HG03565 (cell line): ENCODE results near the gene RAB35.

Experiments used
- ATAC-seq: cut with Tn5 transposase; IDR thresholded peaks from one replicate; pipeline ENCODE4 v1.9.1; 2021; ENCODE audit warnings: mild to moderate bottlenecking, moderate library complexity; ENCODE audit not compliant: unreplicated experiment

Gene RAB35

GRCh38 chr12:120134307-120134980, 17.9 kb upstream of the RAB35 start:
- ATAC-seq = no peak

- peak; percentile 84 for ATAC-seq
Measured at GRCh38 chr12:120132863-120133385, 16.4 kb upstream of the RAB35 start.

GRCh38 chr12:120132054-120132836, 15.7 kb upstream of the RAB35 start:
- no peak for ATAC-seq

DNA sequence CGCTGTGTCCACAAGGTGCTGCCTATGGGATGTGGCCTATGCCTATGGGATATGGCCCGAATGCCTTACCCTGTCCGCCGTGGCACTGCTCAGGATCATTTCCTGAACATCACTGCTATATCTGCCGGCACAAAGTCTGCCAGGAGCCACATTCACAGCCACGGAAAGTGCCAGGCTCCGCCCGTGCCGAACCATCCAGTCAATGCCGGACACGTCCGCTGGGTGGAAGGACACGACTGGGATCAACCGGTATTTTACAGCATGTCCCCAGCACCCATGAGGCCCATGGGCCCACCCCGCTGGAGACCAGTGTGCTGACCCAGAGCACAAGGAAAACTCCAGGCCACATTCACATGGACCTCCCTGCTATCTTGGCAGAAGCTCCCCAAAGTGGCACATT, 14.6 kb upstream of the RAB35 start:
- ATAC-seq = no peak

- no peak for ATAC-seq
Measured at GRCh38 chr12:120130011-120130410, 13.5 kb upstream of the RAB35 start.

- ATAC-seq = no peak
Measured at GRCh38 chr12:120126635-120127005, 10.1 kb upstream of the RAB35 start.

GRCh38 chr12:120125792-120126634, 9.5 kb upstream of the RAB35 start:
- ATAC-seq = no peak

- ATAC-seq = no peak
Measured at GRCh38 chr12:120125029-120125428, 8.5 kb upstream of the RAB35 start.

DNA sequence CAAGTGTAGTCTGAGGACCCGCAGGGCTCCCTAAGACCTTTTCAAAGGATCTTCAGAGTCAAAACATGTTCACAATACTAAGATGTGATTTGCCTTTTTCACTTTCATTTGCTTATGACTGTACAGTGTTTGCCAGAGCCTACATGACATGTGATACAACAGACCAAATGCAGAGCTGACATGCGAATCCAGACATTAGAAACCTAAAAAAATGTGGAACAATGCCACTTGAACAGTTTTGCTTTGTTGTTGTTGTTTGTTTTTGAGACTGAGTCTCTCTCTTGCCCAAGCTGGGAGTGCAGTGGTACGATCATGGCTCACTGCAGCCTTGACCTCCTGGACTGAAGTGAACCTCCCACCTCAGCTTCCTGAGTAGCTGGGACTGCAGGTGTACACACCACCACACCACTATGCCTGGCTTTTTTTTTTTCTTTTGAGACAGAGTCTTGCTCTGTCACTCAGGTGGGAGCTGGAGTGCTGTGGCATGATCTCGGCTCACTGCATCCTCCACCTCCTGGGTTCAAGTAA, 5.3 kb upstream of the RAB35 start:
- no peak for ATAC-seq

DNA sequence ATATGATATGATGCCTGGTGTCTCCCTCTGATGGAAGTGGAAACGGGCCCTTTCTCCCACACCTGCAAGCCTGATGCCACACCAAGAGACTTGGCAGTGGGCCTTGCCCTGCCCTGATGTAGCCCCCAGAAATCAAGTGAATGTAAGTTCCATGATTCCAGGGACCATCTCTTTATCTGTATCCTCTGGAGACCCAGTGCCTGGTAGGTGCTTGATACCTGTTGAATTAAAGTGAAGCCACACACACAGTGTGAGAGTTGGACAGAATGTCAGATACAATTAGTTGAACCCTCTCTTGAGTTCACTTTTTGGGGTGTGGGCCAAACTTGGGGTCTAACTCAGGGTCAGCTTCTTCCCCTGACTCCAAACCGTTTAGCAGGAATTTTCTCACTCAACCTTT, 4.8 kb upstream of the RAB35 start:
- no peak for ATAC-seq

- ATAC-seq = peak; percentile 21
Measured at GRCh38 chr12:120119271-120119973, 2.9 kb upstream of the RAB35 start.

GRCh38 chr12:120118321-120119061, 1.9 kb upstream of the RAB35 start:
- ATAC-seq = no peak

GRCh38 chr12:120117961-120118320, 1.4 kb upstream of the RAB35 start:
- ATAC-seq = no peak

DNA sequence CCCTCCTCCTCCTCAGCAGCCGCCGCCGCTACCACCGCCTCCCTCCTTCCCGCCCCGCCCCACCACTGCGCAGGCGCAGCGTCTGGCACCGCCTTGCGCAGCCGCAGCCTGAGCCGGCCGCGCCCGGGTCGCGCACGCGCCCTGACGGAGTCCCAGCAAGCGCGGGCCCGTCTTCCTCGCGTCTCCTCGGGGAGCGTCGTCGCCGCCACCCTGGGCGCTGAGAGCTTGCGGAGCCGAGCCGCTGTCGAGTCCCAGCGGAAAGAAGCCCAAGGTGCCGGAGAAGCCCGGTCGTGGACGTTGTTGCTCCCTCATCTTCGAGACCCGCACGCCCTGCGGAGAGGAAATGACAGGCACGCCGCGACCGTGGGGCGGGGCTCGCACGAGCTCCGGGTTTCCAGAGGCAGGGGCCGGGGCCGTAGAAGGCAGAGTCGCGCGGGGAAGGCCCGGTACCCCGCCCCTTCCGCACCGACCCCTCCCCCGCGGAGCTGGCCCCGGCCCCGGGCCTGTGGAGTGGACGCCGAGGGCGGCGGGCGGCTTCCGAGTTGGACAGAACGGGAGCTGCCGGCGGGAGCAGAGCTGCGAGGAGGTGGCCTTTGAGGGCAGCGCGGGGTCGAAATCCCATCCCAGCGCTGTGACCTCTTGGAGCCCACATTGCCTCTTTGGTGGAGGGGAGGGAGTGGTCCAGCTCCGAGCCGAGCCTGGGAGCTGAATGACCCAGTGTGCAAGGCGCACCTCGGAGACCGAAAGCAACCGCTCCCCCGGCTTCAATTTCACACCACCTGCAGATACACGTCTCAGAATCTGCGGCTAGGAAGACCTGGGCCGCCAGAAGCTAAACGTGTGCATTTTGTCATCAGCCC, 469 bp upstream of the RAB35 start:
- peak; percentile 27 for ATAC-seq

DNA sequence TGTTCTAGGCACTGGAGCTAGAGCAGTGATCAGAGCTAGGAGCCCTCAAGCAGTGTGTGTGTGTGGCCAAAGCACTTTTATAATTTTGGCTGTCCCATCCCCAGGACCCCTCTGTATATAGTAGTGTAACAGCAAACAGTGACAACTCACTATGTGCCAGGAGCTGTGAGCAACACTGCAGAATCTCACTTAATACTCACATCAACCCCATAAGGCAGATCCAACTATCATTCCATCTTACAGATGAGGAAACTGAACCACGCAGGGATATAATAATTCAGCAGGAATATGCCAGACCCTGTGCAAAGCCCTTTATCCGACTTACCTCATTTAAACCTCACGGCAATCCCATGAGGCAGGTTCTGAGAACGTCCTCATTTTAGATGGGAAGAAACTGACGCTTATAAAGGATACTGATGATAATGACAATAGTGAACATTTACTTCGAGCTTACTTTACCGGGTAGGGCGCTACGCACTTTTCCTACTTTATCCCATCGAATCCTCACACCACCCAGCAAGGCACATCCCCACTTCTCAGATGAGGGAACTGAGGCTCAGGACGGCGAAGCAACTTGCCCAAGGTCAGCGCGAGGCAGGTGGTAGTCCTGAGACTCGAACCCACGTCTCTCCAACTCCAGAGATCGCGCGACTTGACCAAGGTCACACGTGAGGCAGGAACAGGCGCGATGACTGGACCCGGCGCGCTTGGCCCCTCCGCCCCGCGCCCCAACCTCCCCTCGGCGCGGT, 687 bp downstream of the RAB35 start:
- peak; percentile 1 for ATAC-seq

- no peak for ATAC-seq
Measured at GRCh38 chr12:120115066-120115465, 1.5 kb downstream of the RAB35 start.

- ATAC-seq = no peak
Measured at GRCh38 chr12:120110550-120111501, 5.7 kb downstream of the RAB35 start.
